Measurements from ENCODE around the gene FAM186B.

FAM186B gene

DNA sequence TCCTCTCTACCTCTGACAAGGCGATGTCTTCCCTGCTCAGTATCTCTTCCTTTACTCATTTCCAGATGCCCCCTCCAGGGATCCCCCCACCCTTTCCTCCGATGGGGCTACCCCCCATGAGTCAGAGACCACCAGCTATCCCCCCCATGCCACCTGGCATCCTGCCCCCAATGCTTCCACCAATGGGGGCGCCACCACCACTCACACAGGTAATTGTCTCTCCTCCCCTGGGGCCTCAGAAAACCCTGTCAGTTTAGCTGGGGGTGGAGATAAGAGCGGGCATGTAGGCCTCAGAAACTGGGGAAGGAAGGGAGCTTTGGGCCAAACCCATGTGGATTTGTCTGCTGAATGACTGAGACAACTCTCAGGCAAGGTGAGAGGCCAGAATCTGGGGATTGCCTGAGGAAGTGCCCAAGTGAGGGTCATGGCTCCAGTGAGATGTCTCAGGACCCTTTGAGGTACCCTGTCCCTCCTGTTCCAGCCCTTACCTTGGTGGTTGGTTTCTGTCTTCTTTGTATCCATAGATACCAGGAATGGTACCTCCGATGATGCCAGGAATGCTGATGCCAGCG lies 26.0 kb upstream of the FAM186B start:
- H3K9me3 ChIP-seq, result no peaks in the 10 kb centered on the region
- H3K27me3 ChIP-seq, result no peaks in the 10 kb centered on the region; the same call in 1 of the 2 replicates
- no peaks in the 10 kb centered on the region for H3K4me1 ChIP-seq
- DNase-seq, result no peak
- TF ChIP-seq CTCF (IDR thresholded peaks at IDR 0.05; ENCODE audit: low read depth, low read length), result no peak
- H3K4me3 ChIP-seq (ENCODE audit: low read depth, low read length), result no peak overlapping the region
- no peaks in the 10 kb centered on the region for H3K36me3 ChIP-seq

GRCh38 chr12:49627752-49628360 lies 22.4 kb upstream of the FAM186B start:
- H3K27me3 ChIP-seq, result no peaks in the 10 kb centered on the region; the same call in 1 of the 2 replicates
- no peak for TF ChIP-seq CTCF (IDR thresholded peaks at IDR 0.05; ENCODE audit: low read depth, low read length)
- no peak for DNase-seq
- no peaks in the 10 kb centered on the region for H3K36me3 ChIP-seq
- H3K4me3 ChIP-seq (ENCODE audit: low read depth, low read length), result no peak overlapping the region
- no peaks in the 10 kb centered on the region for H3K9me3 ChIP-seq
- no peaks in the 10 kb centered on the region for H3K4me1 ChIP-seq

DNA sequence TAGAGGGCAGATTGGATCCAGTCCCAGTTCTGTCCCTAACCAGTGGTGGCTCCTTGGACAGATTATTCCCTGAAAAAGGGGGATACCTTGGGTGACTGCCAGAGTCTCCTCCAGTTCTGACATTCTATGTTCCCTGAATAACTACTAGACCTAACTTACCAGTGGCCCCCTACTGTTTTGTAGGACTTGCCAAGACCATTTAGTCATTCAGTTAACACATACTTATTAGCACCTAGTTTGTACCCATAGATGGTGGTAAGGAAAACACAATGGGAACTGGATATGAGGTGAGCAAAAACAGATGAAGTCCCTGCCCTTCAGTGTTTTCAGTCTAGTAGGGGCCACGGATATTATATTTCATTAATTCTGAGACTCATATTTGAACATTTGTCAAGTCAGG lies 21.4 kb upstream of the FAM186B start:
- no peak for TF ChIP-seq CTCF (IDR thresholded peaks at IDR 0.05; ENCODE audit: low read depth, low read length)
- Histone ChIP-seq H3K36me3 (no peaks in the 10 kb centered on the region), H3K27me3 (no peaks in the 10 kb centered on the region; the same call in 1 of the 2 replicates), H3K4me1 (no peaks in the 10 kb centered on the region), H3K9me3 (no peaks in the 10 kb centered on the region), H3K4me3 (ENCODE audit: low read depth, low read length) (no peak overlapping the region)
- DNase-seq, result no peak

DNA sequence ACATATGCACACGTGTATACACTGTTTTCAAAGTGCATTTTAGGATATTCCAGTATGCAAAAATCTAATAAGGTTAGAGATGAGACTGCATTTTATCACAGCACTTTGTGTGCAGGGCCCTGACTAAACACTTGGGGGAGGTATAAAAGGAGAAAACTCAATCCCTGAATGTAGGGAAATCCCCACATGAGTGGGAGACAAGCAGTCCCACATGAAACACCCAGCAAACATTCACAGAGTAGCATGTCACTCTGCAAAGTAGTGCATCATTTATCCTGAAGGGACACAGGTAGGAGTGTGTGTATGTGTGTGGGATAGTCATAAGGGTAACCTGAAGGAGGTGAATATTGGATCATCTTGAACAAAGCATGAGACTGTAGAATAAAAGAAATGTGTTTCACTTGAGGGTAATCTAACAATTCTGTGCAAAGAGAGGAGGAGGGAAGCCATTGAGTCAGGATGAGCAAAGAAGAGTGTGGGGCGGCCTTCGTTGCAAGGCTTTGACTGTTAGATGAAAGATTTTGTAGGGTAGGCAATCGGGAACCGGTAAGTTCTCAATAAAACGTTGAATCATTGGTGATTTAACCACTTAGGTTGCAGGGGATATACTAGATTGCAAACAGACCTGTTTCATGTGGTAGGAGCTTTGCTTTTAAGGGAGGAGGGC lies 20.9 kb upstream of the FAM186B start:
- H3K4me1 ChIP-seq, result no peaks in the 10 kb centered on the region
- H3K36me3 ChIP-seq, result no peaks in the 10 kb centered on the region
- H3K4me3 ChIP-seq (ENCODE audit: low read depth, low read length), result no peak overlapping the region
- H3K9me3 ChIP-seq, result no peaks in the 10 kb centered on the region
- no peak for DNase-seq
- H3K27me3 ChIP-seq, result no peaks in the 10 kb centered on the region; the same call in 1 of the 2 replicates
- peak; percentile 14; the same call in 1 of the 2 replicates for TF ChIP-seq CTCF (IDR thresholded peaks at IDR 0.05; ENCODE audit: low read depth, low read length)

GRCh38 chr12:49624921-49625577 lies 19.6 kb upstream of the FAM186B start:
- Histone ChIP-seq H3K4me3 (ENCODE audit: low read depth, low read length) (no peak overlapping the region), H3K27me3 (no peaks in the 10 kb centered on the region; the same call in 1 of the 2 replicates), H3K4me1 (no peaks in the 10 kb centered on the region), H3K36me3 (no peaks in the 10 kb centered on the region), H3K9me3 (no peaks in the 10 kb centered on the region)
- DNase-seq, result no peak
- no peak for TF ChIP-seq CTCF (IDR thresholded peaks at IDR 0.05; ENCODE audit: low read depth, low read length)

Measured in BE2C (cell line).